ENCODE results near the gene OR7G1.
"Not testable (repeated sequence)": the region's sequence is repeated elsewhere in the genome, so short reads cannot be mapped to it uniquely, and the experiment has no call there.

The OR7G1 gene

GRCh38 chr19:9076901-9077300 is 38.7 kb downstream of the OR7G1 start:
- DNase-seq (ENCODE audit: low read depth, low spot score) = no peak

- DNase-seq (ENCODE audit: low read depth, low spot score) = peak; percentile 95
Measured at GRCh38 chr19:9075064-9075949, 40.3 kb downstream of the OR7G1 start.

- DNase-seq (ENCODE audit: low read depth, low spot score) = no peak
Measured at GRCh38 chr19:9073806-9074205, 41.8 kb downstream of the OR7G1 start.

GRCh38 chr19:9071720-9072119 is 43.8 kb downstream of the OR7G1 start:
- not testable (repeated sequence) for DNase-seq (ENCODE audit: low read depth, low spot score)

GRCh38 chr19:9070066-9070465 is 45.5 kb downstream of the OR7G1 start:
- DNase-seq (ENCODE audit: low read depth, low spot score) = no peak

- DNase-seq (ENCODE audit: low read depth, low spot score) = no peak
Measured at GRCh38 chr19:9065457-9066014, 50.0 kb downstream of the OR7G1 start.

Data from smooth muscle cell of the brain vasculature (primary cell).